Adrenal gland (tissue), 12 donors: ENCODE data around the gene POF1B. TPM values are rescaled to one million over a fixed set of nuclear protein-coding genes. Genes with fewer than 3 reads are reported as not detected.
"Not testable (repeated sequence)": the region's sequence is repeated elsewhere in the genome, so short reads cannot be mapped to it uniquely, and the experiment has no call there.

Source experiments
- DNase-seq, 7 donors: peaks; one replicate each; pipeline ENCODE4 v3.0.0-alpha.2; 2019 to 2020
- H3K27ac ChIP-seq, 5 donors: fragments of 200-600 bp; sonication (generic) in 4 of 5; 1 replicate in 3 of 5; 2 replicates in 2 of 5; pipeline versions ENCODE4 v1.5.1 to v1.8.0; 2016 to 2020; ENCODE audit warnings: mild to moderate bottlenecking in 1 of 5
- H3K27me3 ChIP-seq: fragments of 200-600 bp; 2 replicates; pipeline ENCODE4 v1.8.0; 2021
- H3K36me3 ChIP-seq, 2 donors: fragments of 200-600 bp; replicated peaks in 1 of 2; 1 replicate in 1 of 2; 2 replicates in 1 of 2; pipeline versions ENCODE4 v1.5.1 to v1.8.0; 2018 to 2022
- H3K4me1 ChIP-seq, 2 donors: fragments of 200-600 bp; replicated peaks in 1 of 2; 1 replicate in 1 of 2; 2 replicates in 1 of 2; pipeline versions ENCODE4 v1.5.1 to v1.8.0; 2018 to 2021
- H3K4me3 ChIP-seq, 4 donors: fragments of 200-600 bp; sonication (generic) in 3 of 4; one replicate each; pipeline ENCODE4 v1.5.1; 2016 to 2018
- H3K9me3 ChIP-seq, 3 donors: fragments of 200-600 bp; sonication (generic) in 1 of 3; replicated peaks in 1 of 3; 1 replicate in 2 of 3; 2 replicates in 1 of 3; pipeline versions ENCODE4 v1.5.1 to v1.8.0; 2016 to 2021
- POLR2A ChIP-seq, 2 donors: fragments of 450-650 bp; IDR thresholded peaks; one replicate each; pipeline ENCODE4 v1.6.1; 2017; ENCODE audit warnings: antibody characterized with exemption in 2 of 2, mild to moderate bottlenecking in 2 of 2, moderate library complexity in 1 of 2
- WGBS, 4 donors: extraction: QIAGEN DNeasy Blood & Tissue Kit in 2 of 4; methylation state at CpG; one replicate each; pipeline versions ENCODE4 v1.1.5 to v1.1.7; 2013 to 2017; 5-methylcytosine and 5-hydroxymethylcytosine counted together
- intact Hi-C, 2 donors: fragments of 100-400 bp; cut with DNase I; formaldehyde crosslinking; loops; one replicate each; pipeline versions ENCODE4 v1.14.1 to v1.15.0; 2022 to 2023
- polyA plus RNA-seq, 3 donors: library from polyadenylated mRNA; stranded (reverse); fragments of 200-250 nt in 2 of 3; fragments of 350-450 nt in 1 of 3; fragmentation: Illumina TruSeq in 1 of 3; extraction: RNeasy Lipid Tissue Mini Kit (QIAGEN cat#74804) in 1 of 3; gene quantifications; one replicate each; pipeline ENCODE4 v1.2.3, GENCODE V29; 2013 to 2014
- total RNA-seq, 9 donors: library from RNA; depleted of rRNA in 4 of 9; stranded (reverse); fragments of >200 nt in 4 of 9; fragments of 120-200 nt in 1 of 9; fragmentation: NEBNext Ultra II Directional in 1 of 9; extraction: Animal tissue kit (Norgen Biotek cat#: 25700) in 1 of 9; gene quantifications; one replicate each; pipeline versions ENCODE4 v1.1.0 to v1.2.4, GENCODE V29; 2013 to 2023
- TF ChIP-seq, protein P1 (sequence below), 6 experiments: fragments of 450-650 bp in 4 of 6; fragments of 200-600 bp in 2 of 6; sonication (generic) in 1 of 6; IDR thresholded peaks; 1 replicate in 5 of 6; 2 replicates in 1 of 6; pipeline versions ENCODE4 v1.5.1 to v1.8.0; 2016 to 2021; ENCODE audit warnings: antibody characterized with exemption in 6 of 6, mild to moderate bottlenecking in 2 of 6, moderate library complexity in 1 of 6
- donor health status: healthy with polysubstance abuse.
- donor health status: Bipolar disorder and iron deficiency.
- donor health status: DM: yes; HTN: yes; CAD: no.
- donor health status: DM: no; HTN: no; CAD: no.
- donor health status: DM: no; HTN: no; CAD: no.
- donor health status: DM: yes; HTN: yes; CAD: no.

Gene POF1B
- total and polyA plus RNA-seq, 12 donors, result 0.06 to 2.0 (median 0.27) TPM

DNA sequence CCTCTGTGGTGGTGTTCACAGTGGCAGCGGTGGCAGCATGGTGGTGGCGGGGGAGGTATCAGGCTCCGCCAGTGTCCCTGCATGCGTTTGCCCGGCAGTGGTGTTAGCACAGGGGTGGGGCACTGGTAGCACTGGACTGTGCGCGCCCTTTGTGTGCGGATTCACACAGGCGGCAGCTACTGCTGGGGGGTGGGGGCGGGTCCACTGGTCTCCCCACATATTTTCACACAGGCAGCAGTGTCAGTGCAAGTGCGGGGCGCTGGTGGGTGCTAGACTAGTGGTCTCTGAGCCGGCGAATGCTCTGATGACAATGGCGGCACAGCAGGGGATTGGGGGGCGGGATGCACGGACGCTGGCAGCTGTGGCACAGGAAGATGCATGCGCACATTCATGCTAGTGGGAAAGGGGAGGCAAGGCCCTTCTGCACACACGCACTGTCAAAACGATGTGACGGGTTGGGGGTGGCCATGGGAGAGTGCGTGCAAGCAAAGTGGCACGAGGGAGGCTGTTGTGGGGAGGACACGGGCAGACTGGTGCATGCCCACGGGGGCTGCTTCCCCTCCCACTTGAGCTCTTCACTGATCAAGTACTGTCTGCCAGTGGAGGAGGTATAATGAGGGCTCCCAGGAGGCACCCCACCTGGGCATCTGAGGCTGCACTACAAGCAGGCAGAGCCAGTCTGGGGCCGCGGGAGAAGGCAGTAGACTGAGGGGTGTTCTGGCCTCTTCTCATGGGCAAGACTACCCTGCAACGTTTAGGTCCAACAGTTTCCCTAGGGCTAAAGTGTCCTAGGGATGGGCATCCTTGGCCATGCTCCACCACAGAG lies 53.0 kb downstream of the POF1B start:
- Histone ChIP-seq H3K4me1 (no peaks in the 10 kb centered on the region), H3K4me3 (no peak overlapping the region), H3K27me3 (peaks cover 5% of the 10 kb centered on the region), H3K27ac (no peak overlapping the region), H3K36me3 (no peaks in the 10 kb centered on the region), H3K9me3 (no peaks in the 10 kb centered on the region)
- TF ChIP-seq, protein P1, sequence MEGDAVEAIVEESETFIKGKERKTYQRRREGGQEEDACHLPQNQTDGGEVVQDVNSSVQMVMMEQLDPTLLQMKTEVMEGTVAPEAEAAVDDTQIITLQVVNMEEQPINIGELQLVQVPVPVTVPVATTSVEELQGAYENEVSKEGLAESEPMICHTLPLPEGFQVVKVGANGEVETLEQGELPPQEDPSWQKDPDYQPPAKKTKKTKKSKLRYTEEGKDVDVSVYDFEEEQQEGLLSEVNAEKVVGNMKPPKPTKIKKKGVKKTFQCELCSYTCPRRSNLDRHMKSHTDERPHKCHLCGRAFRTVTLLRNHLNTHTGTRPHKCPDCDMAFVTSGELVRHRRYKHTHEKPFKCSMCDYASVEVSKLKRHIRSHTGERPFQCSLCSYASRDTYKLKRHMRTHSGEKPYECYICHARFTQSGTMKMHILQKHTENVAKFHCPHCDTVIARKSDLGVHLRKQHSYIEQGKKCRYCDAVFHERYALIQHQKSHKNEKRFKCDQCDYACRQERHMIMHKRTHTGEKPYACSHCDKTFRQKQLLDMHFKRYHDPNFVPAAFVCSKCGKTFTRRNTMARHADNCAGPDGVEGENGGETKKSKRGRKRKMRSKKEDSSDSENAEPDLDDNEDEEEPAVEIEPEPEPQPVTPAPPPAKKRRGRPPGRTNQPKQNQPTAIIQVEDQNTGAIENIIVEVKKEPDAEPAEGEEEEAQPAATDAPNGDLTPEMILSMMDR (IDR thresholded peaks at IDR 0.05), result no peak
- TF ChIP-seq POLR2A (IDR thresholded peaks at IDR 0.05), result no peak
- WGBS, 4 donors, result 86 to 100% (median 96%) methylated on average over 12 to 29 of the region's 29 CpGs
- intact Hi-C loops, result no loop called here
- no peak for DNase-seq

DNA sequence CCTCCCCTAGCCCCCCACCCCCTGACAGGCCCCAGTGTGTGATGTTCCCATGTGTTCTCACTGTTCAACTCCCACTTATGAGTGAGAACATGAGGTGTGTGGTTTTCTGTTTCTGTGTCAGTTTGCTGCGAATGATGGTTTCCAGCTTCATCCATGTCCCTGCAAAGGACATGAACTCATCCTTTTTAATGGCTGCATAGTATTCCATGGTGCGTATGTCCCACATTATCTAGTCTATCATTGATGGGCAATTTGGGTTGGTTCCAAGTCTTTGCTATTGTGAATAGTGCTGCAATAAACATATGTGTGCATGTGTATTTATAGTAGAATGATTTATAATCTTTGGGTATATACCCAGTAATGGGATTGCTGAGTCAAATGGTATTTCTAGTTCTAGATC lies 68.1 kb downstream of the POF1B start:
- intact Hi-C loops, H3K4me3 ChIP-seq, H3K4me1 ChIP-seq, H3K27ac ChIP-seq, H3K36me3 ChIP-seq, H3K27me3 ChIP-seq, DNase-seq, H3K9me3 ChIP-seq: not testable (repeated sequence)
- 86 to 100% (median 94%) methylated on average over 2 of the region's 2 CpGs for WGBS, 4 donors

DNA sequence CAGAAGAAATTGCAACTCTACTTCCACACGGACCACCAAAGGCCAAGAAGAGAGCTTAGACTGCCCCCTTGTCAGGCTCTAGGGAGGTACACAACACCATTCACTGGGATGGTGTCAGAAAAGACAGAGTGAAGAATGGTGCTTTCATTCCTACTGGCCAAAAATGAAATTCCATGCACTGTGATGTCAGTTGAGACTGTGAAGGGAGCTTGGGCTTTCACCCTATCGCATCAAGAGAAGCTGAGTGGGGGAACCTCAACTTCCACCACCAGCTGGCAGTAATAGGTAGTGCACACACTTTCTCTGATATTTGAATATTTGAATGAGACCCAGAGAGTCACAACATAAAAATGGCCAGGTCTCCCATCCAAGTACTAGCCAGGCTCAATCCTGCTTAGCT lies 69.7 kb downstream of the POF1B start:
- 69 to 94% (median 80%) methylated on average over 2 of the region's 2 CpGs; no CpG with 5 or more reads in 1 of the 4 donors for WGBS, 4 donors
- TF ChIP-seq, protein P1 (IDR thresholded peaks at IDR 0.05), result no peak
- no peak for TF ChIP-seq POLR2A (IDR thresholded peaks at IDR 0.05)
- no peak overlapping the region for H3K4me3 ChIP-seq
- H3K27ac ChIP-seq, result no peak overlapping the region
- no peaks in the 10 kb centered on the region for H3K9me3 ChIP-seq
- no peaks in the 10 kb centered on the region for H3K36me3 ChIP-seq
- no peaks in the 10 kb centered on the region for H3K4me1 ChIP-seq
- DNase-seq, result no peak
- intact Hi-C loops, result no loop called here
- H3K27me3 ChIP-seq, result no peaks in the 10 kb centered on the region

DNA sequence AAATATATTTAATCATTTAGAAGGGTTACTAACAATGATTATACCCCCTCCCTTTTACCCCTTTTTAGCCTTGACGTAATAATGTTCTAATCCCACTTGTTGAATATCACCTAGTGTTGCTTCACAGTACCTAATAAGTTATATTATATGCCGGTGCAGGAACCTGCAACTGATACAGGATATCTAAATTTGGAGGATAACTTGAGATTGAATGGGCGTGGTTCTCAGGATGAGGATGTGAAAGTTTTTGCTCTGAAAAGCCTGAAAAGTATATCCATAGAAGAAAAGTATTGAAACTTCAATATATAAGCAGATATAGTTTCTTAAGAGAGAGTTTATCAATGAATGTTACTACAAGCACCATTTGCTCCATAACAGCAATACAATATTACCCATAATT lies 75.9 kb downstream of the POF1B start:
- Histone ChIP-seq H3K36me3 (no peaks in the 10 kb centered on the region), H3K4me3 (no peak overlapping the region), H3K27me3 (no peaks in the 10 kb centered on the region), H3K4me1 (no peaks in the 10 kb centered on the region), H3K9me3 (no peaks in the 10 kb centered on the region), H3K27ac (no peak overlapping the region)
- intact Hi-C loops, result no loop called here
- TF ChIP-seq, protein P1 (IDR thresholded peaks at IDR 0.05), result no peak
- TF ChIP-seq POLR2A (IDR thresholded peaks at IDR 0.05), result no peak
- 67 to 81% (median 75%) methylated on average over 3 of the region's 3 CpGs for WGBS, 4 donors
- DNase-seq, result no peak
